D721Med (cell line): ENCODE results near the gene C16orf89.

Experiments
- DNase-seq: peaks from one replicate; pipeline ENCODE4 v3.0.0; 2011; ENCODE audit warnings: low spot score; ENCODE audit not compliant: insufficient read length
- FAIRE-seq: peaks from 2 replicates; lab custom pipeline; 2011; peaks lifted over from hg19 to GRCh38; lab: Jason Lieb, UNC
- TF ChIP-seq, protein P1 (sequence below): IDR thresholded peaks from 2 replicates; pipeline ENCODE4 v1.5.1; 2012; ENCODE audit warnings: mild to moderate bottlenecking, control low read depth; ENCODE audit not compliant: insufficient read depth; ENCODE audit errors: missing control alignments

Gene C16orf89

DNA sequence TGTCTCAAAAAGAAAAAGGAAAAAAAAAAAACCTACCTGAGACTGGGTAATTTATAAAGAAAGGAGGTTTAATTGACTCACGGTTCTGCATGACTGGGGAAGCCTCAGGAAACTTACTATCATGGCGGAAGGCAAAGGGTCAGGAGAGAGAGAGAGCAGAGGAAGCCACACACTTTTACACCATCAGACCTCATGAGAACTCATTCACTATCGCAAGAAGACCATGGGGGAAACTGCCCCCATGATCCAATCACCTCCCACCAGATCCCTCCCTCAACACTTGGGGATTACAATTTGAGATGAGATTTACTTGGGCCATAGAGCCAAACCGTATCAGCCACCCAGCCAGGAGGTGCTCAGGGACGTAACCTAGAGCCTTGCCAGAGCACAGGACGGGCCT is 52.9 kb downstream of the C16orf89 start:
- DNase-seq (no peak), FAIRE-seq (no peak)
- TF ChIP-seq, protein P1, sequence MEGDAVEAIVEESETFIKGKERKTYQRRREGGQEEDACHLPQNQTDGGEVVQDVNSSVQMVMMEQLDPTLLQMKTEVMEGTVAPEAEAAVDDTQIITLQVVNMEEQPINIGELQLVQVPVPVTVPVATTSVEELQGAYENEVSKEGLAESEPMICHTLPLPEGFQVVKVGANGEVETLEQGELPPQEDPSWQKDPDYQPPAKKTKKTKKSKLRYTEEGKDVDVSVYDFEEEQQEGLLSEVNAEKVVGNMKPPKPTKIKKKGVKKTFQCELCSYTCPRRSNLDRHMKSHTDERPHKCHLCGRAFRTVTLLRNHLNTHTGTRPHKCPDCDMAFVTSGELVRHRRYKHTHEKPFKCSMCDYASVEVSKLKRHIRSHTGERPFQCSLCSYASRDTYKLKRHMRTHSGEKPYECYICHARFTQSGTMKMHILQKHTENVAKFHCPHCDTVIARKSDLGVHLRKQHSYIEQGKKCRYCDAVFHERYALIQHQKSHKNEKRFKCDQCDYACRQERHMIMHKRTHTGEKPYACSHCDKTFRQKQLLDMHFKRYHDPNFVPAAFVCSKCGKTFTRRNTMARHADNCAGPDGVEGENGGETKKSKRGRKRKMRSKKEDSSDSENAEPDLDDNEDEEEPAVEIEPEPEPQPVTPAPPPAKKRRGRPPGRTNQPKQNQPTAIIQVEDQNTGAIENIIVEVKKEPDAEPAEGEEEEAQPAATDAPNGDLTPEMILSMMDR, result no peak

DNA sequence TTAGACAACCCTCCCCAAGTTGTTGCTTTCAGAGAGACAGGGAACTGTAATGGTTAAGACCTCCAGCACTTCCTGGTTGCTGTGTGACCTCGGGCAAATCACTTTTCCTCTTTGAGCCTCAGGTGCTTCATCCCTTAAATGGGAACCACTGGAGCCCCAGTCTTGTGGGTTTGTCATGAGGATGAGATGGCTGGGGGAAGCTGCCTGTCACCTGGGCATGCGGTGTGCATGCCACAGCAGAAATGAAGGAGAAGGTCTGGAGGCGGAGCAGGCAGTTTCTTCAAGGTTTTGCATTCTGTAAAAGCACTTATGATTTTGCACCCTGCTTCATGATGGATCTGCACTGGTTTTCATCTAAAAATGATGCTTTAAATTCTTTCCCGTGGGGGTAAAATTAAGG is 54.1 kb downstream of the C16orf89 start:
- DNase-seq (no peak), FAIRE-seq (no peak)
- TF ChIP-seq, protein P1, result no peak

DNA sequence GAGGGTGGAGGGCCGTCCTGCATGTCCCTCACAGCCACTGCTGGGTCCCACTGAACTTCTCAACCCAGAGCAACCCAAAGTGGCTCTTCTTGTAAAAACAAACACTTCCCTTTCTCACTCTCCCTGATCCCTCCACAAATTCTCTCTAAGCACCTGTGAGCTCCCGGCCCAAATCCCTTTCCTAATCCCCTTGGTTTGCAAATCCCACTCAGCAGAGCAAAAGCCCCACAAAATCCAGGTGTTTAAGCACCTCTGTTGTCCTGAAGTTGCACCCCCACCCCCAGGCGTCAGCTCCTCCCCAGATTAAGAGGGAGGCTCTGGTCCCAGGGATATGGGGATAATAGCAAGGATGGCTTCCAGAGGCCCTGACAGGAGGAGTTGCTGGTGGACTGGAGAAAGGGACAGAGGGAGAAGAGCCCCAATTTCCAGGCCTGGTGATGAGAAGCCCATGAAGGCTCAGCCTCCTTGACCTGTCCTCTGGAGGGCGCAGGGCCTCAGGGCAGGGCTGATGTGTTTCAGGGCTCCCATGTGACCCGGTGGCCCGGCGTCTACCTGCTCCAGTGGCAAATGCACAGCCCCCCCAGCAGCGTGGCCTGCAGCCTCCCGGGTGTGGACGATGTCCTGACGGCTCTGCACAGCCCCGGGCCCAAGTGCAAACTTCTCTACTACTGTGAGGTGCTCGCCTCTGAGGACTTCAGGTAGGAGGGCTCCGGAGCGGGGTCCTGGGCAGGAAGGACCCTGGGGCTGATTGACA is 55.0 kb downstream of the C16orf89 start:
- peak; percentile 93 for DNase-seq
- TF ChIP-seq, protein P1, result no peak
- FAIRE-seq, result no peak

DNA sequence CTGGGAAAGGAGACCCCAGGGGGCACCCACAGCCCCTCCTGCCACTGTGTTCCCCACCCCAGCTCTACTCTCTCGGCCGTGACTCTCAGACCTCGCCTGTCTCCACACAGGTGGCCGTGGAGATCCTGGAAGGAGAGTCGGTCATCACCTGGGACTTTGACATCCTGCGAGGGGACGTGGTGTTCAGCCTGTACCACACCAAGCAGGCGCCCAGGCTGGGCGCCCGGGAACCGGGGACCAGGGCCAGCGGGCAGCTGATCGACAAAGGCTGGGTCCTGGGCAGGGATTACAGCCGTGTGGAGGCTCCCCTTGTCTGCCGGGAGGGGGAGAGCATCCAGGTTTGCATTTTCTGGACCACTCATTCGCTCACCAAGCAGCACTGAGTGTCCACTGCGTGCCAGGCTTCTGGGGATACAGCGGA is 57.4 kb downstream of the C16orf89 start:
- FAIRE-seq (no peak), DNase-seq (no peak)
- TF ChIP-seq, protein P1, result no peak

DNA sequence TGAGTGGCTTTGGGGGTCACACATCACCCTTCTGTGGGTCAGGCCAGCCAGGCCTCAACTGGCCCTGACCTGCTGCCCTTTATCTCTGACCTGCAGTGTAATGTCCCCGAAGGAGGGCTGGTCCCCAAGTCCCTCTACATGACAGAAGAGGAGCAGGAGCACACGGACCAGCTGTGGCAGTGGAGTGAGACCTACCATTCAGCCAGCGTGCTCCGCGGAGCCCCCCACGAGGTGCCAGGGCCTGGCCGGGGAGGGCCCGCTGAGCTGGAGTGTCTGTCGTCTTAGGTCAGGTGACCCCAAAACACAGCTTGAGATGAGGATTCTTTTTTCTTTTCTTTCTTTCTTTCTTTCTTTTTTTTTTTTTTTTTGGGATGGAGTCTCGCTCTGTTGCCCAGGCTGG is 58.5 kb downstream of the C16orf89 start:
- DNase-seq (no peak), FAIRE-seq (no peak)
- TF ChIP-seq, protein P1, result no peak

DNA sequence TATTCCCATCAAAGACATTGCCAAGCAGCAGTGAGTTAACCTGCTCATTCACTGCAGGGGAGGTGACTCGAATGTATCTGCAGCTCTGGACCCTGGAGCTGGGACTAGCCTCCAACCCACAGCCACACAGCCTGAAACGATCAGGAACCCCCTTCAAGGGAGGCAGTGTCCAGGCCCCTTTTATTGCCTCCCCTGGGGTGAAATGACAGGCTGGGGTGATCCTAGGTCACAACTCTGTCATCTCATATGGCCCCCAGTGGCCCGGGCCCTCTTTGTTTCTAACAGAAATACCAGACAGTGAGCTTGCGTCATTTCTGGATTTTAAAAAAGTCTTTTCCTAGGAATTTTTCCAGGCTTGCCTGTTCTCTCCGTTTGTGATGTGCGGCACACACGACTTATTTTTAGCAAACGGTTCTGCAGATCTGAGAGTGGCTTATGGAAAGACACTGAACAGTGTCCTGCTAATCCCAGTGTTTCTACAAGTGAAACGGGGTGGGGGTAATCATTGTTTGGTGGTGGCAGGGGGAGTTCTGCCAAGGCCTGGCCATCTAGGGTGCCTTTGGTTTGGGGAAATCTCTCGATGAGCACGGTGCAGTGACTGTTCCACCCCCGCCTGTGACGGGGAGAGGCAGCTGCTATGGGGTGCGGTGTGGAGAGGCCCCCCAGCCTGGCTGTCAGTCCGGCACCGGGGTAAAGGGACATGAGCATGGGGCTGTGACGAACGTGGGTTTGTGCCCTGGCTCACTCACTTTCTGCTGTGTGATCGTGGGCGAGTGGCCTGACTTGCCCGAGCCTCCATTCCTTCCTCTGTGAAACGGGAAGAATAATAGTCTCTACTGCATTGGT is 59.2 kb downstream of the C16orf89 start:
- FAIRE-seq (no peak), DNase-seq (no peak)
- TF ChIP-seq, protein P1, result no peak
